HepG2 (cell line): Measurements from ENCODE around the gene TCFL5. TPM values are rescaled to one million over a fixed set of nuclear protein-coding genes. Genes with fewer than 3 reads are reported as not detected.
A peak's percentile ranks its signal among the peaks of the same experiment; 100 is the strongest.

Source experiments
- ATF7 ChIP-seq, 2 experiments: fragments of 450-650 bp in 1 of 2; sonication (generic) in 1 of 2; formaldehyde crosslinking in 1 of 2; IDR thresholded peaks; 2 replicates each; pipeline versions ENCODE4 v1.4.0 to v1.6.1; 2016 to 2020; ENCODE audit warnings: antibody characterized with exemption in 1 of 2, mild to moderate bottlenecking in 1 of 2, missing genetic modification reagents in 1 of 2
- BCL3 ChIP-seq: sonication (generic); formaldehyde crosslinking; IDR thresholded peaks from 2 replicates; pipeline ENCODE4 v1.5.1; 2020; ENCODE audit warnings: mild to moderate bottlenecking, missing genetic modification reagents, moderate library complexity
- EZH2 ChIP-seq: conservative IDR thresholded peaks from 2 replicates; pipeline ENCODE4 v1.6.1; 2012; ENCODE audit warnings: mild to moderate bottlenecking, low read depth, low read length, moderate library complexity
- FOSL2 ChIP-seq: sonication (generic); formaldehyde crosslinking; IDR thresholded peaks from 2 replicates; pipeline ENCODE4 v1.4.0; 2020; ENCODE audit warnings: missing genetic modification reagents
- GABPA ChIP-seq, 2 experiments: IDR thresholded peaks; 2 replicates each; pipeline ENCODE4 v1.6.1; 2011 to 2016; ENCODE audit warnings: low read depth in 2 of 2, low read length in 1 of 2, missing biosample characterization in 1 of 2, missing genetic modification characterization in 1 of 2
- ISL2 ChIP-seq: sonication (generic); formaldehyde crosslinking; IDR thresholded peaks from 2 replicates; pipeline ENCODE4 v1.5.0; 2020; ENCODE audit warnings: missing genetic modification reagents
- KAT7 ChIP-seq: IDR thresholded peaks from 2 replicates; pipeline ENCODE4 v1.6.1; 2018; ENCODE audit warnings: borderline replicate concordance, missing compliant biosample characterization
- LCORL ChIP-seq, 2 experiments: fragments of 450-650 bp in 1 of 2; sonication (generic) in 1 of 2; formaldehyde crosslinking in 1 of 2; IDR thresholded peaks; 2 replicates each; pipeline versions ENCODE4 v1.5.0 to v1.6.1; 2017 to 2020; ENCODE audit warnings: antibody characterized with exemption in 1 of 2, missing genetic modification reagents in 1 of 2
- NFE2L2 ChIP-seq: fragments of 150-350 bp; IDR thresholded peaks from 2 replicates; pipeline ENCODE4 v1.6.1; 2014; ENCODE audit warnings: low read length
- SOX5 ChIP-seq: IDR thresholded peaks from 2 replicates; pipeline ENCODE4 v1.6.1; 2016; ENCODE audit warnings: borderline replicate concordance
- TP53 ChIP-seq: sonication (generic); formaldehyde crosslinking; conservative IDR thresholded peaks from 2 replicates; pipeline ENCODE4 v1.4.0; 2020; ENCODE audit warnings: missing genetic modification reagents
- U2AF2 ChIP-seq: fragments of 200-400 bp; formaldehyde crosslinking; IDR thresholded peaks from 2 replicates; pipeline ENCODE4 v1.6.1; 2017; ENCODE audit warnings: low read depth, mild to moderate bottlenecking, low read length
- YEATS4 ChIP-seq: sonication (generic); formaldehyde crosslinking; IDR thresholded peaks from 2 replicates; pipeline ENCODE4 v1.4.0; 2020; ENCODE audit warnings: missing genetic modification reagents, borderline replicate concordance
- ZBTB7B ChIP-seq: sonication (generic); formaldehyde crosslinking; IDR thresholded peaks from 2 replicates; pipeline ENCODE4 v1.4.0; 2020; ENCODE audit warnings: missing genetic modification reagents
- ZGPAT ChIP-seq: IDR thresholded peaks from 2 replicates; pipeline ENCODE4 v1.6.1; 2016; ENCODE audit warnings: mild to moderate bottlenecking
- ZNF205 ChIP-seq: IDR thresholded peaks from 2 replicates; pipeline ENCODE4 v1.6.1; 2018; ENCODE audit warnings: missing biosample characterization, missing genetic modification reagents
- ZSCAN30 ChIP-seq: sonication (generic); formaldehyde crosslinking; IDR thresholded peaks from 2 replicates; pipeline ENCODE4 v1.5.0; 2020; ENCODE audit warnings: mild to moderate bottlenecking, missing genetic modification reagents
- polyA plus RNA-seq, 8 experiments: library from polyadenylated mRNA; depleted of rRNA in 3 of 8; stranded (reverse) in 7 of 8; unstranded in 1 of 8; fragments of >200 nt; fragmentation: Illumina TruSeq in 4 of 8; extraction: Trizol in 4 of 8; gene quantifications; 2 replicates each; pipeline versions ENCODE4 v1.2.1 to v1.2.3, GENCODE V29; 2011 to 2016; ENCODE audit warnings: low read depth in 4 of 8, missing spikeins in 1 of 8, mixed read lengths in 1 of 8; ENCODE audit not compliant: insufficient read depth in 1 of 8
- total RNA-seq, 5 experiments: library from RNA; depleted of rRNA; stranded (reverse); fragments of >200 nt; fragmentation: Illumina TruSeq; extraction: Trizol; gene quantifications; 2 replicates each; pipeline ENCODE4 v1.2.3, GENCODE V29; 2016; ENCODE audit warnings: low read depth in 1 of 5
- TF ChIP-seq, protein P1 (sequence below): sonication (generic); formaldehyde crosslinking; IDR thresholded peaks from 2 replicates; pipeline ENCODE4 v1.4.0; 2020; ENCODE audit warnings: missing genetic modification reagents
- TF ChIP-seq, protein P2 (sequence below): sonication (generic); formaldehyde crosslinking; IDR thresholded peaks from 2 replicates; pipeline ENCODE4 v1.4.0; 2020; ENCODE audit warnings: missing genetic modification reagents

The TCFL5 gene
- total and polyA plus RNA-seq, 2 of the 13 experiments (the other 11 are each of a cell fraction or from before 2014, with no cell fraction given) = 14.8 to 20.0 TPM

GRCh38 chr20:62808211-62808865, 53.3 kb downstream of the TCFL5 start (continued):
- TF ChIP-seq KAT7 (CRISPR knock-in tag) (no peak), U2AF2 (no peak), ISL2 (no peak), FOSL2 (CRISPR knock-in tag) (no peak), GABPA (IDR thresholded peaks at IDR 0.05; ENCODE audit: low read depth, low read length) (no peak), GABPA (CRISPR knock-in tag; IDR thresholded peaks at IDR 0.05; ENCODE audit: low read depth) (0 out of 2 replicates have a peak, but pooled peaks have one; percentile 13), ZGPAT (CRISPR knock-in tag) (no peak), ZBTB7B (CRISPR knock-in tag) (peak; percentile 92), ATF7 (IDR thresholded peaks at IDR 0.05) (no peak), ATF7 (CRISPR knock-in tag; IDR thresholded peaks at IDR 0.05) (no peak), TP53 (CRISPR knock-in tag) (0 out of 2 replicates have a peak, but pooled peaks have one; percentile 24), NFE2L2 (0 out of 2 replicates have a peak, but pooled peaks have one; percentile 1), LCORL (IDR thresholded peaks at IDR 0.05) (no peak), LCORL (CRISPR knock-in tag; IDR thresholded peaks at IDR 0.05) (peak; percentile 81), ZNF205 (CRISPR knock-in tag) (no peak; the same call in 1 of the 2 replicates), BCL3 (CRISPR knock-in tag) (0 out of 2 replicates have a peak, but pooled peaks have one; percentile 21), YEATS4 (no peak; the same call in 1 of the 2 replicates), EZH2 (no peak), ZSCAN30 (CRISPR knock-in tag) (no peak), SOX5 (CRISPR knock-in tag) (no peak)
- TF ChIP-seq, protein P1, sequence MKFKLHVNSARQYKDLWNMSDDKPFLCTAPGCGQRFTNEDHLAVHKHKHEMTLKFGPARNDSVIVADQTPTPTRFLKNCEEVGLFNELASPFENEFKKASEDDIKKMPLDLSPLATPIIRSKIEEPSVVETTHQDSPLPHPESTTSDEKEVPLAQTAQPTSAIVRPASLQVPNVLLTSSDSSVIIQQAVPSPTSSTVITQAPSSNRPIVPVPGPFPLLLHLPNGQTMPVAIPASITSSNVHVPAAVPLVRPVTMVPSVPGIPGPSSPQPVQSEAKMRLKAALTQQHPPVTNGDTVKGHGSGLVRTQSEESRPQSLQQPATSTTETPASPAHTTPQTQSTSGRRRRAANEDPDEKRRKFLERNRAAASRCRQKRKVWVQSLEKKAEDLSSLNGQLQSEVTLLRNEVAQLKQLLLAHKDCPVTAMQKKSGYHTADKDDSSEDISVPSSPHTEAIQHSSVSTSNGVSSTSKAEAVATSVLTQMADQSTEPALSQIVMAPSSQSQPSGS (CRISPR knock-in tag) = 0 out of 2 replicates have a peak, but pooled peaks have one; percentile 32
- TF ChIP-seq, protein P2, sequence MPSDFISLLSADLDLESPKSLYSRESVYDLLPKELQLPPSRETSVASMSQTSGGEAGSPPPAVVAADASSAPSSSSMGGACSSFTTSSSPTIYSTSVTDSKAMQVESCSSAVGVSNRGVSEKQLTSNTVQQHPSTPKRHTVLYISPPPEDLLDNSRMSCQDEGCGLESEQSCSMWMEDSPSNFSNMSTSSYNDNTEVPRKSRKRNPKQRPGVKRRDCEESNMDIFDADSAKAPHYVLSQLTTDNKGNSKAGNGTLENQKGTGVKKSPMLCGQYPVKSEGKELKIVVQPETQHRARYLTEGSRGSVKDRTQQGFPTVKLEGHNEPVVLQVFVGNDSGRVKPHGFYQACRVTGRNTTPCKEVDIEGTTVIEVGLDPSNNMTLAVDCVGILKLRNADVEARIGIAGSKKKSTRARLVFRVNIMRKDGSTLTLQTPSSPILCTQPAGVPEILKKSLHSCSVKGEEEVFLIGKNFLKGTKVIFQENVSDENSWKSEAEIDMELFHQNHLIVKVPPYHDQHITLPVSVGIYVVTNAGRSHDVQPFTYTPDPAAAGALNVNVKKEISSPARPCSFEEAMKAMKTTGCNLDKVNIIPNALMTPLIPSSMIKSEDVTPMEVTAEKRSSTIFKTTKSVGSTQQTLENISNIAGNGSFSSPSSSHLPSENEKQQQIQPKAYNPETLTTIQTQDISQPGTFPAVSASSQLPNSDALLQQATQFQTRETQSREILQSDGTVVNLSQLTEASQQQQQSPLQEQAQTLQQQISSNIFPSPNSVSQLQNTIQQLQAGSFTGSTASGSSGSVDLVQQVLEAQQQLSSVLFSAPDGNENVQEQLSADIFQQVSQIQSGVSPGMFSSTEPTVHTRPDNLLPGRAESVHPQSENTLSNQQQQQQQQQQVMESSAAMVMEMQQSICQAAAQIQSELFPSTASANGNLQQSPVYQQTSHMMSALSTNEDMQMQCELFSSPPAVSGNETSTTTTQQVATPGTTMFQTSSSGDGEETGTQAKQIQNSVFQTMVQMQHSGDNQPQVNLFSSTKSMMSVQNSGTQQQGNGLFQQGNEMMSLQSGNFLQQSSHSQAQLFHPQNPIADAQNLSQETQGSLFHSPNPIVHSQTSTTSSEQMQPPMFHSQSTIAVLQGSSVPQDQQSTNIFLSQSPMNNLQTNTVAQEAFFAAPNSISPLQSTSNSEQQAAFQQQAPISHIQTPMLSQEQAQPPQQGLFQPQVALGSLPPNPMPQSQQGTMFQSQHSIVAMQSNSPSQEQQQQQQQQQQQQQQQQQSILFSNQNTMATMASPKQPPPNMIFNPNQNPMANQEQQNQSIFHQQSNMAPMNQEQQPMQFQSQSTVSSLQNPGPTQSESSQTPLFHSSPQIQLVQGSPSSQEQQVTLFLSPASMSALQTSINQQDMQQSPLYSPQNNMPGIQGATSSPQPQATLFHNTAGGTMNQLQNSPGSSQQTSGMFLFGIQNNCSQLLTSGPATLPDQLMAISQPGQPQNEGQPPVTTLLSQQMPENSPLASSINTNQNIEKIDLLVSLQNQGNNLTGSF (CRISPR knock-in tag) = 0 out of 2 replicates have a peak, but pooled peaks have one; percentile 12
